ENCODE results near the gene ST8SIA6.
"Not testable (repeated sequence)": the region's sequence is repeated elsewhere in the genome, so short reads cannot be mapped to it uniquely, and the experiment has no call there.

ST8SIA6 gene

GRCh38 chr10:17340144-17340829 is 114.1 kb downstream of the ST8SIA6 start:
- DNase-seq, result no peak

GRCh38 chr10:17335065-17335464 is 119.3 kb downstream of the ST8SIA6 start:
- DNase-seq, result no peak

GRCh38 chr10:17330501-17330900 is 123.9 kb downstream of the ST8SIA6 start:
- DNase-seq, result no peak

- DNase-seq, result no peak
These were observed 128.0 kb downstream of the ST8SIA6 start for GRCh38 chr10:17326377-17326776.

GRCh38 chr10:17321957-17322356 is 132.4 kb downstream of the ST8SIA6 start:
- not testable (repeated sequence) for DNase-seq

GRCh38 chr10:17316488-17317170 is 137.8 kb downstream of the ST8SIA6 start:
- no peak for DNase-seq

- no peak for DNase-seq
These were observed 145.0 kb downstream of the ST8SIA6 start for GRCh38 chr10:17309435-17309834.

- DNase-seq, result no peak
These were observed 147.3 kb downstream of the ST8SIA6 start for GRCh38 chr10:17307123-17307522.

- DNase-seq, result no peak
These were observed 162.0 kb downstream of the ST8SIA6 start for GRCh38 chr10:17292375-17292774.

- DNase-seq, result no peak
These were observed 164.2 kb downstream of the ST8SIA6 start for GRCh38 chr10:17290226-17290625.

- no peak for DNase-seq
These were observed 164.6 kb downstream of the ST8SIA6 start for GRCh38 chr10:17289763-17290162.

- DNase-seq, result no peak
These were observed 167.5 kb downstream of the ST8SIA6 start for GRCh38 chr10:17286562-17287550.

- no peak for DNase-seq
These were observed 172.1 kb downstream of the ST8SIA6 start for GRCh38 chr10:17282311-17282710.

- DNase-seq, result no peak
These were observed 175.7 kb downstream of the ST8SIA6 start for GRCh38 chr10:17278607-17279240.

GRCh38 chr10:17276756-17277424 is 177.5 kb downstream of the ST8SIA6 start:
- no peak for DNase-seq

- DNase-seq, result no peak
These were observed 181.0 kb downstream of the ST8SIA6 start for GRCh38 chr10:17273403-17273802.

GRCh38 chr10:17272648-17273047 is 181.7 kb downstream of the ST8SIA6 start:
- no peak for DNase-seq
